ENCODE measurements around the gene MKNK2.
A peak's percentile ranks its signal among the peaks of the same experiment; 100 is the strongest.
"Not testable (repeated sequence)": the region's sequence is repeated elsewhere in the genome, so short reads cannot be mapped to it uniquely, and the experiment has no call there.

Gene MKNK2

GRCh38 chr19:2043961-2044708 is 6.9 kb downstream of the MKNK2 start:
- no peak for DNase-seq (ENCODE audit: low spot score)

- no peak for DNase-seq (ENCODE audit: low spot score)
Observed at GRCh38 chr19:2043251-2043641, 7.8 kb downstream of the MKNK2 start.

DNA sequence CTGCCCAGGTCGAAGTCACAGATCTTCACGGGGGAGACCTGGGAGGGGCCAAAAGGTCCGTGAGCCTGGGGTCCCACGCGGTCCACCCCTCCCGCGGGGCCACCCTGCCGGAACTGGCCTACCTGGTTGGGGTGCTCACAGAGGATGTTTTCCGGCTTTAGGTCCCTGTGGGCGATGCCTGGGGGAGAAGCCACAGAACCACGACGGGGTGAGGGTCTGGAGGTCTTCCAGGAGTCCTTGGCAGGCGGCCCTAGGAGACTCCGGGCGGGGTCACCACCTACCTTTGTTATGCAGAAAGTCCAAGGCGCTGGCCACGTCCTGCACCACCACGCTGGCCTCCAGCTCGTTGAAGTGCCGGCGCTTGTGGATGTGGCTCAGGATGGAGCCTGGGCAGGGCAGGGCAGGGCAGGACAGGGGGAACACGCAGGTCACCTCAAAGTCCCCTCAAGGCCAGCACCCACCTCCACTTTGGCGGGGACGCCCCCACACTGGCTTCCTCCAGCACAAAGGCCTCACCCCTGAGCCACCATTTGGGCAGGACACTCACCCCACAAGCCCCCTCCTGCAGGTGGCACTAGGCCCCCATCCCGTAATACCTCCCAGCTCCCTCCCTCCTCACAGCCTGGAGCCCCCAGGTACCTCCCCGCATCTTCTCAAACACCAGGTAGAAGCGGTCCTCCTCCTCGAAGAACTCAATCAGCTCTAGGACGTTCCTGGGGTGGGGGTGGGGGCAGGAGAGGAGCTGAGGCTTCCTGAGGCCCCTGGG is 8.4 kb downstream of the MKNK2 start:
- no peak for DNase-seq (ENCODE audit: low spot score)

DNA sequence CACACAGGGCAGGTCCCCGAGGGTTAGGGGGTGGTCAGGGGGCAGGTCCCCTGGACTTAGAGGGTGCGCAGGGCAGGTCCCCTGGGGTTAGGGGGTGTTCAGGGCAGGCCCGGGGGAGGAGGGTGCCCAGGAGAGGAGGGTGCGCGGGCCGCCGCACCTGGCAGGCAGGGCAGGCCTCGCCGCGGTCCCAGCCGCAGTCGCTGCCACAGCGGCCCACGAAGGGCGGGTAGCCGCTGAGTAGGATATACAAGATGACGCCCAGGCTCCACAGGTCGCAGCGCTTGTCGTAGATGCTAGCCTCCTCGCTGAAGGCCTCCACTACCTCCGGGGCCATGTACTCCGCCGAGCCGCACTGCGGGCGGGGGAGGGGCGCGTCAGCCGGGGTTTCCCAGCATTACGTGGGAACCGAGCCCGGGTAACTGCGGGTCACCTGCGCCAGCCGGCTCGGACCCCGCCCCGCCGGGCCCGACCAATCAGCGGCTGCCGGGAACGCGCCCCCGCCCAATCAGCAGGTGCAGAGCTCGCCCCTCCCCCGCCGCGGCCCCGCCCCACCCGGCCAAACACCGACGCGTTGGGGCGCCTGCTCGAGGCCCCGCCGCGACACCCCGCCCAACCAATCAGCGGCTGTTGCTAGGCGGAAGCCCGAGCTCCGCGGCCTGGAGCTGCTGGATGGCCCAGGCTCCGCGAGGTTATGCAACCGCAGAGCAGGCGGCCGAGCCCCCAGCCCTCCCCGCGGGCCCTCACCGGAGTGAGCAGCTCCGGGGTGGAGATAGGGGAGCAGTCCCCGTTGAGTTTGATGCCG is 9.2 kb downstream of the MKNK2 start:
- peak; percentile 97 for DNase-seq (ENCODE audit: low spot score)

DNA sequence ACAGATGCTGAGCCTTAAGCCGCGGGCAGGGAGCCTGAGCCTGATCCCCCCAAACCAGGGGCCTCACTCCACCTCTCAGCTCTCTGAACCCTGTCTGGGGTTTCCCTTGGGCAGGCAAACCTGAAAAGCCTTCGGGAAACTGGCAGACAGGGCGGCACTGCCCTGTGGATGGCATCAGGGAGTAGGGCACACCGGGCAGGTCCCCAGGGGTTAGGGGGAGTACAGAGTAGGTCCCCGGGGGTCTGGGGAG is 9.7 kb downstream of the MKNK2 start:
- DNase-seq (ENCODE audit: low spot score): no peak

- no peak for DNase-seq (ENCODE audit: low spot score)
Observed at GRCh38 chr19:2040647-2041432, 10.2 kb downstream of the MKNK2 start.

DNA sequence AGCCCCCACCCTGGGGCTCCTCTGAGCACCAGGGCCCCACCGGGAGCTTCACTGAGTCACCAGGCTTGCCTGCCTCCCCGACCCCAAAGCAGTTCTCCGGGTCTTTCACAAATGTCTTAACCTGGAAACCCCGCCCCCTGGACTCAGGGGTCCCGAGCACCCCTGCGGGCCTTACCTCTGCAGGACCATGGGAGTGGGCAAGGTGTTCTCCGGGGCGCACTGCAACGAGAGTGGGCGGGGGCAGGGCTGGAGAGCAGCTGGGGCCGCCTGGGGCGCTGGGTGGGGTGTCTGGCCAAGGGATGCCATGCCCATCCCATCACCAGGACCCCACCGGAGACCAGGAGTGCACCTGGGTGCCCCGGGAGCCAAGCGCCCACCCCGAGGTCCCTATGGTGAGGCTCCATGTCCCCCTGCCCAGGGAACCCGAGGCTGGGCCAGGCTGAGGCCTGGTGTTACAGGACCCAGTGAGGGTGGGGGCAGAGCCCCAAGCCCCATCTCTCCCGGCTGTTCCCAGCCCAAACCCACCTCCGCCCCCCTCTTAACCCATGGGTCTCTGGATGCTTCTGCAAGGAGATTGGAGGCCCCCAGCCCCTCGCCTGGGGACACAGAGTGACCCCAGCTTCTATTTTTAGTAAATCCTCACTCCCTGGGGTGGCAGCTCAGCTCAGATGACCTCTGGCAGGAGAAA is 10.9 kb downstream of the MKNK2 start:
- DNase-seq (ENCODE audit: low spot score): no peak

GRCh38 chr19:2039089-2039958 is 11.7 kb downstream of the MKNK2 start:
- no peak for DNase-seq (ENCODE audit: low spot score)

GRCh38 chr19:2038284-2039088 is 12.6 kb downstream of the MKNK2 start:
- DNase-seq (ENCODE audit: low spot score): no peak

GRCh38 chr19:2037651-2038255 is 13.3 kb downstream of the MKNK2 start:
- DNase-seq (ENCODE audit: low spot score): no peak

DNA sequence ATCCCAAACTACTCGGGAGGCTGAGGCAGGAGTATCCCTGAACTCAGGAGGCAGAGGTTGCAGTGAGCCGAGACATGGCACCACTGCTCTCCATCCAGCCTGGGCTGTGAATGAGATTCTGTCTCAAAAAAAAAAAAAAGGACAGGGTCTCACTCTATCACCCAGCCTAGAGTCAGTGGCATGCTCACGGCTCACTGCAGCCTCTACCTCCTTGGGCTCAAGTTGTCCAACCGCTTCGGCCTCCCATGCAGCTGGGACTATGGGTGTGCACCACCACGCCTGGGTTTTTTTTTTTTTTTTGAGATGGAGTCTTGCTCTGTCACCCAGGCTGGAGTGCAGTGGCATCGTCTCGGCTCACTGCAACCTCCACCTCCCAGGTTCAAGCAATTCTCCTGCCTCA is 14.6 kb downstream of the MKNK2 start:
- DNase-seq (ENCODE audit: low spot score): no peak

DNA sequence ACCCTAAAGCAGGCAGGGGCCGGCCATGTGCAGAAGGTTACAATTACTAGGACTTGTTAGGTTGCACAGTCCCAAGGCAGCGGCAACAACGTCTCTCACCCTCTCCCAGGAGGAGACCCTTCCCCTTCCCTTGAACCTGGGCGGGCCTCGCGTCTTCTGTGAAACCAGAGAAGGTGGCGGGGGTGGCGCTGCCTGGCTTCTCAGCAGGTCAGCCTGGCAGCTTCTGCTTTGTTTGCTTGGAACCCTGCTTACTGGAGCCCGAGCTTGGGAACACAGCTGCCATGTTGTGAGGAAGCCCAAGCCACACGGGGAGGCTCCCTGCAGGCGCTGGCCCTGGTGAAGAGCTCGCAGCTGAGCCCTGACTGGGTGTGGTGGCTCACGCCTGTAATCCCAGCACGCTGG is 15.5 kb downstream of the MKNK2 start:
- no peak for DNase-seq (ENCODE audit: low spot score)

- DNase-seq (ENCODE audit: low spot score): peak; percentile 17
Observed at GRCh38 chr19:2034729-2035589, 16.1 kb downstream of the MKNK2 start.

GRCh38 chr19:2034253-2034652 is 16.8 kb downstream of the MKNK2 start:
- DNase-seq (ENCODE audit: low spot score): not testable (repeated sequence)

DNA sequence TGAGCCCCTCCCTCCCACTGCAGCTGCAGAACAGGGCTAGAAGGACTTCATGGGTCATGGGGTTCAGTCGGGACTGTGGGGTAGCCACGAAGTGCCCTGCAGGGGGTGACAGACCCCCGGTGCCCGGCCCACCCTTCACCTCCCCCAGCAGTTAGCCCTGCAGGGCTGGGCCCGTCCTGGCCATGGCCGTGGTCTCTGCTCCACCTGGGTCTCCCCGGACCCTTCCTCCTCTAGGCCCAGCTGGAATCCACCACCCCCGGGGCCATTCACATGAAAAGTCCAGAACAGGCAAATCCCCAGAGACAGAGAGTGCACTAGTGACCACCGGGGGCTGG is 17.3 kb downstream of the MKNK2 start:
- DNase-seq (ENCODE audit: low spot score): no peak

- DNase-seq (ENCODE audit: low spot score): no peak
Observed at GRCh38 chr19:2033115-2033824, 17.8 kb downstream of the MKNK2 start.

DNA sequence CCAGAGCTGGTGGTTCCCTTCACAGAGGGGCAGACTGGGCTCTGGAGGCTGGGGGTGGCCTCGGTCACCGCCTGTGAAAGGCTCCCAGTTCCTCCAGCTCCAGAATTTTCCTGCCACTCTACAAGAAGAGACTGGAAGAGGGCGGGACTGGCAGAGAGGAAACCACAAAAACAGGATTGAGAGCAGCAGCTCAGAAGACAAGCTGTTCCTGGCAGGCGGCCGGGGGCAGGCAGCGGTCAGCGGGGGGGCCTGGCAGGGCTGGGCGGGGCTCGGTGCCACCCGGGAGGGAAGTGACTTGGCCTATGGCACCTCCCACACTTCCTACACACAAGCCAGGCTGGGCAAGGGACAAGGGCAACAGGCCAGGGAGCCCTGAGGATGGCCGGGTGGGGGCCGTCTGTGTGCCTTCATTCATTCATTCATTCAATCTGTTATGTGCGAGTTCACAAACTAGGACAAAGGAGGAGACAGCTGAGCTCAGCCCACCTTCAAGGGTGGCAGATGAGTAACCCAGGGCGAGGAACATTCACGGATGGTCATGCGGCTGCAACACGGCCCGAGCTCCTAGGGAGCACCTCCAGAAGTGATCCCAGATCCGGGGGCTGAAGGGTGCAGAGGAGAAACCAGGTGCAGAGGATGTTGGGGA is 18.6 kb downstream of the MKNK2 start:
- peak; percentile 94 for DNase-seq (ENCODE audit: low spot score)

Data from kidney tubule cell (primary cell).